ENCODE measurements around the gene KRABD2. TPM values are rescaled to one million over a fixed set of nuclear protein-coding genes. Genes with fewer than 3 reads are reported as not detected.

Gene KRABD2

Small RNAs within 50 kb of the gene (small RNA-seq; reads per million reads assigned to genes)
- gene RF00265: not detected

Other genes starting within 250 kb of the KRABD2 start
- gene PER1, start 224.3 kb downstream of the KRABD2 start, total RNA-seq: 35.3 and 36.5 TPM in 2 replicates
- gene PER1, start 224.3 kb downstream of the KRABD2 start, polyA plus RNA-seq: 107 and 143 TPM in 2 replicates
- gene VAMP2, start 213.8 kb downstream of the KRABD2 start, total RNA-seq: 8.2 and 8.5 TPM in 2 replicates
- 44.6 and 85.7 TPM in 2 replicates for gene VAMP2, start 213.8 kb downstream of the KRABD2 start, polyA plus RNA-seq
- 21.1 and 25.3 TPM in 2 replicates for gene TMEM107, start 200.3 kb downstream of the KRABD2 start, total RNA-seq
- 12.8 and 13.6 TPM in 2 replicates for gene TMEM107, start 200.3 kb downstream of the KRABD2 start, polyA plus RNA-seq
- 9.4 and 10.7 TPM in 2 replicates for gene BORCS6, start 186.5 kb downstream of the KRABD2 start, total RNA-seq
- 7.7 and 10.2 TPM in 2 replicates for gene BORCS6, start 186.5 kb downstream of the KRABD2 start, polyA plus RNA-seq
- gene AURKB, start 166.1 kb downstream of the KRABD2 start, total RNA-seq: 9.3 and 9.9 TPM in 2 replicates
- gene AURKB, start 166.1 kb downstream of the KRABD2 start, polyA plus RNA-seq: 25.3 and 27.5 TPM in 2 replicates
- 6.3 and 11.4 TPM in 2 replicates for gene CTC1, start 128.6 kb downstream of the KRABD2 start, total RNA-seq
- 17.2 and 19.4 TPM in 2 replicates for gene CTC1, start 128.6 kb downstream of the KRABD2 start, polyA plus RNA-seq
- 10.5 and 18.8 TPM in 2 replicates for gene PFAS, start 127.4 kb downstream of the KRABD2 start, total RNA-seq
- 13.6 and 16.1 TPM in 2 replicates for gene PFAS, start 127.4 kb downstream of the KRABD2 start, polyA plus RNA-seq
- gene RANGRF, start 88.0 kb downstream of the KRABD2 start, total RNA-seq: 7.9 and 17.6 TPM in 2 replicates
- gene RANGRF, start 88.0 kb downstream of the KRABD2 start, polyA plus RNA-seq: 41.9 and 42.5 TPM in 2 replicates
- gene SLC25A35, start 81.3 kb downstream of the KRABD2 start, total RNA-seq: 0.52 and 1.6 TPM in 2 replicates
- 1.9 and 3.0 TPM in 2 replicates for gene SLC25A35, start 81.3 kb downstream of the KRABD2 start, polyA plus RNA-seq
- 0.03 and 0.12 TPM in 2 replicates for gene ARHGEF15, start 66.5 kb downstream of the KRABD2 start, total RNA-seq
- 0.32 TPM in 1 of 2 replicates, not detected in the other for gene ARHGEF15, start 66.5 kb downstream of the KRABD2 start, polyA plus RNA-seq
- gene ODF4, start 36.9 kb downstream of the KRABD2 start, total RNA-seq: not detected in 2 replicates
- not detected in 2 replicates for gene ODF4, start 36.9 kb downstream of the KRABD2 start, polyA plus RNA-seq
- gene RPL26, start 6.5 kb upstream of the KRABD2 start, total RNA-seq: 3,628 and 3,816 TPM in 2 replicates
- 403 and 411 TPM in 2 replicates for gene RPL26, start 6.5 kb upstream of the KRABD2 start, polyA plus RNA-seq
- not detected in 2 replicates for gene RNF222, start 21.1 kb upstream of the KRABD2 start, total RNA-seq
- not detected in 2 replicates for gene RNF222, start 21.1 kb upstream of the KRABD2 start, polyA plus RNA-seq
- gene NDEL1, start 59.2 kb upstream of the KRABD2 start, total RNA-seq: 60.7 and 66.3 TPM in 2 replicates
- 46.1 and 51.1 TPM in 2 replicates for gene NDEL1, start 59.2 kb upstream of the KRABD2 start, polyA plus RNA-seq